GM23248 (cell line): Measurements from ENCODE around the gene EPHA2. TPM values are rescaled to one million over a fixed set of nuclear protein-coding genes. Genes with fewer than 3 reads are reported as not detected.

ENCODE experiments used
- DNase-seq: peaks from one replicate; pipeline ENCODE4 v3.0.0-alpha.2; 2015
- H2AFZ ChIP-seq: fragments of 200-600 bp; sonication (generic); 2 replicates; pipeline ENCODE4 v1.6.1; 2016; ENCODE audit warnings: antibody characterized with exemption
- H3F3A ChIP-seq: fragments of 200-600 bp; sonication (generic); 2 replicates; pipeline ENCODE4 v1.6.1; 2016; ENCODE audit warnings: mild to moderate bottlenecking, antibody characterized with exemption, mixed run types; ENCODE audit not compliant: insufficient read depth
- H3K27ac ChIP-seq: fragments of 200-600 bp; sonication (generic); 2 replicates; pipeline ENCODE4 v1.5.1; 2016; ENCODE audit warnings: mild to moderate bottlenecking
- H3K27me3 ChIP-seq: fragments of 200-600 bp; sonication (generic); replicated peaks from 2 replicates; pipeline ENCODE4 v1.6.1; 2016; ENCODE audit warnings: mild to moderate bottlenecking; ENCODE audit not compliant: insufficient read depth
- H3K36me3 ChIP-seq: fragments of 200-600 bp; sonication (generic); 2 replicates; pipeline ENCODE4 v1.6.1; 2016; ENCODE audit warnings: low read depth, mild to moderate bottlenecking
- H3K4me1 ChIP-seq: fragments of 200-600 bp; sonication (generic); 2 replicates; pipeline ENCODE4 v1.6.1; 2016; ENCODE audit warnings: mild to moderate bottlenecking; ENCODE audit not compliant: insufficient read depth
- H3K4me2 ChIP-seq: fragments of 200-600 bp; sonication (generic); one replicate; pipeline ENCODE4 v1.6.1; 2016; ENCODE audit warnings: mild to moderate bottlenecking; ENCODE audit not compliant: unreplicated experiment
- H3K4me3 ChIP-seq: fragments of 200-600 bp; sonication (generic); 2 replicates; pipeline ENCODE4 v1.5.1; 2016; ENCODE audit warnings: mild to moderate bottlenecking
- H3K79me2 ChIP-seq: fragments of 200-600 bp; sonication (generic); 2 replicates; pipeline ENCODE4 v1.6.1; 2016; ENCODE audit warnings: mild to moderate bottlenecking; ENCODE audit not compliant: insufficient read depth
- H3K9ac ChIP-seq: fragments of 200-600 bp; sonication (generic); 2 replicates; pipeline ENCODE4 v1.6.1; 2016; ENCODE audit warnings: mild to moderate bottlenecking
- H3K9me2 ChIP-seq: fragments of 200-600 bp; sonication (generic); 2 replicates; pipeline ENCODE4 v1.6.1; 2016; ENCODE audit warnings: mixed run types, mild to moderate bottlenecking, moderate library complexity; ENCODE audit not compliant: insufficient read depth
- H3K9me3 ChIP-seq: fragments of 200-600 bp; sonication (generic); one replicate; pipeline ENCODE4 v1.6.1; 2017; ENCODE audit warnings: low read depth
- H4K20me1 ChIP-seq: fragments of 200-600 bp; sonication (generic); 2 replicates; pipeline ENCODE4 v1.6.0; 2016; ENCODE audit not compliant: insufficient read depth
- EZH2 ChIP-seq: fragments of 200-600 bp; sonication (generic); IDR thresholded peaks from 2 replicates; pipeline ENCODE4 v1.6.1; 2018; ENCODE audit warnings: antibody characterized with exemption, mild to moderate bottlenecking; ENCODE audit not compliant: insufficient read depth, poor library complexity, severe bottlenecking
- EZH2phosphoT487 ChIP-seq: fragments of 200-600 bp; sonication (generic); IDR thresholded peaks from 2 replicates; pipeline ENCODE4 v1.6.1; 2018; ENCODE audit warnings: antibody characterized with exemption, moderate library complexity, mild to moderate bottlenecking, low read depth; ENCODE audit not compliant: insufficient read depth
- WGBS, 2 experiments: methylation state at CpG; one replicate each; pipeline ENCODE4 v1.1.6; 2015 to 2017; ENCODE audit warnings: low lambda C conversion rate in 2 of 2, low coverage in 1 of 2; ENCODE audit errors: missing lambda C conversion rate in 2 of 2; 5-methylcytosine and 5-hydroxymethylcytosine counted together
- in situ Hi-C: fragments of 300-500 bp; cut with MboI; formaldehyde crosslinking; loops from 2 replicates; pipeline ENCODE4 v1.15.0; 2020
- polyA plus RNA-seq: library from polyadenylated mRNA; unstranded; fragments of >200 nt; fragmentation: Nextera tagmentation; extraction: Ambion mirVana; gene quantifications from 2 replicates; pipeline ENCODE4 v1.2.1, GENCODE V29; 2016
- total RNA-seq: library from RNA; depleted of rRNA; stranded (reverse); fragments of >200 nt; shearing (Covaris generic); gene quantifications from 2 replicates; pipeline ENCODE4 v1.2.3, GENCODE V29; 2014

Gene EPHA2
- total and polyA plus RNA-seq, 2 experiments from 2014 or later, result 8.8 to 21.7 TPM

- H3K79me2 ChIP-seq, result no peaks in the 10 kb centered on the region
- no peaks in the 10 kb centered on the region for H3K36me3 ChIP-seq
- TF ChIP-seq EZH2 (no peak), EZH2phosphoT487 (no peak)
- in situ Hi-C loops, result no loop called here
- H3K9me3 ChIP-seq, result no peaks in the 10 kb centered on the region
- no peak overlapping the region for H2AFZ ChIP-seq
- 73 to 80% methylated on average over 6 of the region's 6 CpGs for WGBS, 2 experiments
- peaks cover 9% of the 10 kb centered on the region for H3F3A ChIP-seq
- H3K4me1 ChIP-seq, result peaks cover 15% of the 10 kb centered on the region
- no peak overlapping the region for H3K9ac ChIP-seq
- H3K27ac ChIP-seq, result no peak overlapping the region
- H3K27me3 ChIP-seq, result no peaks in the 10 kb centered on the region
- H3K9me2 ChIP-seq, result no peaks in the 10 kb centered on the region
- DNase-seq, result no peak
- no peaks in the 10 kb centered on the region for H4K20me1 ChIP-seq
- no peak overlapping the region for H3K4me2 ChIP-seq
- no peak overlapping the region for H3K4me3 ChIP-seq
These were observed 36.2 kb upstream of the EPHA2 start for GRCh38 chr1:16191916-16192546.

- no peak overlapping the region for H2AFZ ChIP-seq
- DNase-seq, result no peak
- 50 to 56% methylated on average over 1 of the region's 1 CpG for WGBS, 2 experiments
These were observed 35.4 kb upstream of the EPHA2 start for GRCh38 chr1:16191309-16191708.

GRCh38 chr1:16189921-16190621 is 34.2 kb upstream of the EPHA2 start:
- H2AFZ ChIP-seq, result no peak overlapping the region
- no peaks in the 10 kb centered on the region for H3K9me2 ChIP-seq
- H4K20me1 ChIP-seq, result no peaks in the 10 kb centered on the region
- DNase-seq, result no peak
- H3K9ac ChIP-seq, result no peak overlapping the region
- in situ Hi-C loops, result loop anchor here (5.0 kb wide), 1 partner anchor 113 kb away; no protein-coding TSS in a partner anchor
- H3K36me3 ChIP-seq, result no peaks in the 10 kb centered on the region
- peaks cover 15% of the 10 kb centered on the region for H3K4me1 ChIP-seq
- H3K27me3 ChIP-seq, result no peaks in the 10 kb centered on the region
- no peak overlapping the region for H3K4me2 ChIP-seq
- no peaks in the 10 kb centered on the region for H3K79me2 ChIP-seq
- TF ChIP-seq EZH2 (no peak), EZH2phosphoT487 (no peak)
- no peak overlapping the region for H3K27ac ChIP-seq
- WGBS, 2 experiments, result 42 to 46% methylated on average over 9 of the region's 9 CpGs
- peaks cover 9% of the 10 kb centered on the region; the same call in 1 of the 2 replicates for H3F3A ChIP-seq
- H3K9me3 ChIP-seq, result no peaks in the 10 kb centered on the region
- H3K4me3 ChIP-seq, result no peak overlapping the region

More at GRCh38 chr1:16191309-16191708, 35.4 kb upstream of the EPHA2 start:
- H3K9ac ChIP-seq, result no peak overlapping the region
- H3K9me3 ChIP-seq, result no peaks in the 10 kb centered on the region
- peaks cover 9% of the 10 kb centered on the region for H3F3A ChIP-seq
- H3K27me3 ChIP-seq, result no peaks in the 10 kb centered on the region
- H3K9me2 ChIP-seq, result no peaks in the 10 kb centered on the region
- H3K27ac ChIP-seq, result no peak overlapping the region
- TF ChIP-seq EZH2phosphoT487 (no peak), EZH2 (no peak)
- H4K20me1 ChIP-seq, result no peaks in the 10 kb centered on the region
- H3K36me3 ChIP-seq, result no peaks in the 10 kb centered on the region
- peaks cover 15% of the 10 kb centered on the region for H3K4me1 ChIP-seq
- no peaks in the 10 kb centered on the region for H3K79me2 ChIP-seq
- H3K4me2 ChIP-seq, result no peak overlapping the region
- H3K4me3 ChIP-seq, result no peak overlapping the region
- in situ Hi-C loops, result no loop called here

- DNase-seq, result peak; percentile 61
- H3F3A ChIP-seq, result peaks cover 9% of the 10 kb centered on the region; the same call in 1 of the 2 replicates
- H3K9ac ChIP-seq, result no peak overlapping the region
- H3K36me3 ChIP-seq, result no peaks in the 10 kb centered on the region
- H4K20me1 ChIP-seq, result no peaks in the 10 kb centered on the region
- 13% methylated on average over 6 of the region's 6 CpGs for WGBS, 2 experiments
- H3K27ac ChIP-seq, result no peak overlapping the region
- in situ Hi-C loops, result loop anchor here (5.0 kb wide), 1 partner anchor 112 kb away; no protein-coding TSS in a partner anchor
- H3K9me2 ChIP-seq, result no peaks in the 10 kb centered on the region
- no peaks in the 10 kb centered on the region for H3K9me3 ChIP-seq
- peak overlapping the region; percentile 30 for H3K4me2 ChIP-seq
- TF ChIP-seq EZH2 (no peak), EZH2phosphoT487 (no peak)
- no peaks in the 10 kb centered on the region for H3K79me2 ChIP-seq
- no peak overlapping the region for H3K4me3 ChIP-seq
- peak overlapping the region; percentile 13; the same call in 1 of the 2 replicates for H2AFZ ChIP-seq
- peaks cover 15% of the 10 kb centered on the region for H3K4me1 ChIP-seq
- no peaks in the 10 kb centered on the region for H3K27me3 ChIP-seq
These were observed 33.1 kb upstream of the EPHA2 start for GRCh38 chr1:16189003-16189402.
